Tibial nerve (tissue), 4 donors: ENCODE data around the gene APOO.

ENCODE experiments used
- EP300 ChIP-seq, 2 donors: sonication (generic); formaldehyde crosslinking; IDR thresholded peaks; one replicate each; pipeline ENCODE4 v1.6.1; 2017; ENCODE audit warnings: antibody characterized with exemption in 2 of 2, mild to moderate bottlenecking in 1 of 2
- TF ChIP-seq, protein P1 (sequence below), 5 experiments: fragments of 200-600 bp in 3 of 5; fragments of 450-650 bp in 2 of 5; sonication (generic) in 3 of 5; IDR thresholded peaks; one replicate each; pipeline ENCODE4 v1.5.1; 2016 to 2019; ENCODE audit warnings: antibody characterized with exemption in 5 of 5, mild to moderate bottlenecking in 3 of 5, moderate library complexity in 2 of 5

DNA sequence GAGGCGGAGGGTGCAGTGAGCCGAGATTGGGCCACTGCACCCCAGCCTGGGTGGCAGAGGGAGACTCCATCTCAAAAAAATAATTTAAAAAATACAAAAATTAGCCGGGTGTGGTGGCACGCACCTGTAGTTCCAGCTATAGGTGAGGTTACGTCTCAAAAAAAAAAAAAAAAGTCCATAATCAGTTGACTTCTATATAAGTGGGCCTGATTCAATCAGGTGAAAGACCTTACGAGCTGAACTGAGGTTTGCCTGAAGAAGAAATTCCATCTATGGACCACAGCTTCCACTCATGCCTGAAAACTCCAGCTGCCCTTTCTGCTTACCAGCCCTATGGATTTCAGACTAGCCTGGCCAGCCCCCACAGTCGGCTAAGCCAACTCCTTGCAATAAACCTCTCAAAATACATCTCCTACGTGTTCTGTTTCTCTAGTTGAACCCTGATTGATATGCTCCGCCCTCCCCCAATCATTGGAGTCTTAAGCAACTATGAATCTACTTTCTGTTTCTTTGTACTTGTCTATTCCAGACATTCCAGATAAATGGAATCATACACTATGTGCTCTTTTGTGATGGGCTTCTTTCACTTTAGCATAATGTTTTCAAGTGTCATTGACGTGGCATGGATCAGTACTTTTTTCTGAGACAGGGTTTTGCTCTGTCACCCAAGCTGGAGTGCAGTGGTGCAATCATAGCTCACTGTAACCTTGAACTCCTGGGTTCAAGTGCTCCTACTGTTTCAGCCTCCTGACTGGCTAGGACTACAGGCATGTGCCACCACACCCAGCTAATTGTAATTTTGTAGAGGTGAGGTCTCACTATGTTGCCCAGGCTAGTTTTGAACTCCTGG lies 88.1 kb downstream of the APOO start:
- TF ChIP-seq, protein P1, sequence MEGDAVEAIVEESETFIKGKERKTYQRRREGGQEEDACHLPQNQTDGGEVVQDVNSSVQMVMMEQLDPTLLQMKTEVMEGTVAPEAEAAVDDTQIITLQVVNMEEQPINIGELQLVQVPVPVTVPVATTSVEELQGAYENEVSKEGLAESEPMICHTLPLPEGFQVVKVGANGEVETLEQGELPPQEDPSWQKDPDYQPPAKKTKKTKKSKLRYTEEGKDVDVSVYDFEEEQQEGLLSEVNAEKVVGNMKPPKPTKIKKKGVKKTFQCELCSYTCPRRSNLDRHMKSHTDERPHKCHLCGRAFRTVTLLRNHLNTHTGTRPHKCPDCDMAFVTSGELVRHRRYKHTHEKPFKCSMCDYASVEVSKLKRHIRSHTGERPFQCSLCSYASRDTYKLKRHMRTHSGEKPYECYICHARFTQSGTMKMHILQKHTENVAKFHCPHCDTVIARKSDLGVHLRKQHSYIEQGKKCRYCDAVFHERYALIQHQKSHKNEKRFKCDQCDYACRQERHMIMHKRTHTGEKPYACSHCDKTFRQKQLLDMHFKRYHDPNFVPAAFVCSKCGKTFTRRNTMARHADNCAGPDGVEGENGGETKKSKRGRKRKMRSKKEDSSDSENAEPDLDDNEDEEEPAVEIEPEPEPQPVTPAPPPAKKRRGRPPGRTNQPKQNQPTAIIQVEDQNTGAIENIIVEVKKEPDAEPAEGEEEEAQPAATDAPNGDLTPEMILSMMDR (IDR thresholded peaks at IDR 0.05) = no peak
- TF ChIP-seq EP300 (IDR thresholded peaks at IDR 0.05) = no peak
